Stimulated activated CD8-positive, alpha-beta memory T cell treated with anti-CD3 and anti-CD28 coated beads, Interleukin-7, amount 100 ng/mL, for 1 hour (primary cell): ENCODE results near the gene IL31.
"Not testable (repeated sequence)": the region's sequence is repeated elsewhere in the genome, so short reads cannot be mapped to it uniquely, and the experiment has no call there.

Experiments used
- DNase-seq, 2 donors: peaks; one replicate each; pipeline ENCODE4 v3.0.0-alpha.2; 2020; ENCODE audit warnings: low read depth in 2 of 2

Gene IL31

GRCh38 chr12:122192441-122192840, 18.4 kb upstream of the IL31 start:
- no peak for DNase-seq

GRCh38 chr12:122190842-122191668, 17.0 kb upstream of the IL31 start:
- peak; percentile 45 to 51 for DNase-seq

- no peak for DNase-seq
Measured at GRCh38 chr12:122189626-122190475, 15.8 kb upstream of the IL31 start.

GRCh38 chr12:122187466-122187865, 13.4 kb upstream of the IL31 start:
- DNase-seq: no peak

GRCh38 chr12:122185494-122186082, 11.6 kb upstream of the IL31 start:
- DNase-seq: no peak

- no peak for DNase-seq
Measured at GRCh38 chr12:122185079-122185478, 11.1 kb upstream of the IL31 start.

GRCh38 chr12:122184517-122184916, 10.5 kb upstream of the IL31 start:
- no peak for DNase-seq

- DNase-seq: no peak
Measured at GRCh38 chr12:122183588-122183940, 9.5 kb upstream of the IL31 start.

- DNase-seq: no peak
Measured at GRCh38 chr12:122182887-122183587, 9.0 kb upstream of the IL31 start, which contains the start of gene LRRC43. Gene LRRC43 (plus strand): TSS chr12:122183123. CDS start chr12:122183145, 22 bp downstream.

- not testable (repeated sequence) for DNase-seq
Measured at GRCh38 chr12:122176473-122176872, 2.5 kb upstream of the IL31 start.

- no peak for DNase-seq
Measured at GRCh38 chr12:122172262-122172939, 1.6 kb downstream of the IL31 start.

GRCh38 chr12:122171399-122171798, 2.6 kb downstream of the IL31 start:
- DNase-seq: no peak

- DNase-seq: no peak
Measured at GRCh38 chr12:122168492-122168891, 5.5 kb downstream of the IL31 start.

GRCh38 chr12:122167356-122167925, 6.6 kb downstream of the IL31 start:
- DNase-seq: no peak

- no peak for DNase-seq
Measured at GRCh38 chr12:122166422-122167349, 7.3 kb downstream of the IL31 start.

- no peak for DNase-seq
Measured at GRCh38 chr12:122162976-122163375, 11.0 kb downstream of the IL31 start.

- no peak for DNase-seq
Measured at GRCh38 chr12:122161682-122162081, 12.3 kb downstream of the IL31 start.

- DNase-seq: no peak
Measured at GRCh38 chr12:122160761-122161160, 13.3 kb downstream of the IL31 start.

- DNase-seq: no peak
Measured at GRCh38 chr12:122159882-122160281, 14.1 kb downstream of the IL31 start.
